Fibroblast of mammary gland (primary cell): ENCODE results near the gene ARID1B.

Source experiments
- DNase-seq: peaks from one replicate; pipeline ENCODE4 v3.0.0-alpha.2; 2010; ENCODE audit warnings: low read depth
- H3K4me3 ChIP-seq: 2 replicates; pipeline ENCODE4 v1.5.1; 2011; ENCODE audit warnings: low read depth, mild to moderate bottlenecking, low read length, moderate library complexity; ENCODE audit not compliant: control insufficient read depth
- TF ChIP-seq, protein P1 (sequence below): conservative IDR thresholded peaks from 2 replicates; pipeline ENCODE4 v1.5.1; 2011; ENCODE audit warnings: low read depth, low read length, inconsistent platforms; ENCODE audit not compliant: control insufficient read depth, insufficient read depth

The ARID1B gene

DNA sequence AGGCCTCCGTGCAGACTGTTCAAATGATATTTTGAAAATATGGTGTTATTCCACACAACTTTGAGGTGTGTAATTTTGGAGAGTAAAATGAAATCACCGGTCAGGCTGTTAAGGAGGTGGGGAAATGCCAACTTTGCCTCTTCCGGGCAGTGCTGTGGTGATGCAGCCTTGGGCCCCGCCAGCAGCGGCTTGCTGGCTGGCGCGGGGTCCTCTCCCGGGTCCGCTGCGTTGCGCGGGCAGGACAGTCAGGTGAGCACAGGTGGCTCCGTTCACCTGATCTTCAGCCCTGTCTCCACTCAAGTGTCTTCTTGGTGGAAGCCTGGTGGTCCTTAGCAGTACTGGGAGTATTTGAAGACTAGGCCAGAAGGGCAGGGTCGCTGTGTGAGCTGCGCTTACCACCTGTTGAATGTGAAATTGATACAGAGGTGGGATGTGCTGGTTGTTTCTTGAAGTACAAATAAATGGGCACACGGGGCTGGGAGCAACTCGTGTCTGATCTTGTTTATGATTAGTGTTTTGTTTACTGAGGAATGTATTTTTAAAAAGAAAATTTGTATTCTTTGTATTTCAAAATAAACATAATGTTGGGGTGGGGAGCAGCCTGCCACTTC is 184.2 kb downstream of the ARID1B start:
- no peak for DNase-seq
- TF ChIP-seq, protein P1, sequence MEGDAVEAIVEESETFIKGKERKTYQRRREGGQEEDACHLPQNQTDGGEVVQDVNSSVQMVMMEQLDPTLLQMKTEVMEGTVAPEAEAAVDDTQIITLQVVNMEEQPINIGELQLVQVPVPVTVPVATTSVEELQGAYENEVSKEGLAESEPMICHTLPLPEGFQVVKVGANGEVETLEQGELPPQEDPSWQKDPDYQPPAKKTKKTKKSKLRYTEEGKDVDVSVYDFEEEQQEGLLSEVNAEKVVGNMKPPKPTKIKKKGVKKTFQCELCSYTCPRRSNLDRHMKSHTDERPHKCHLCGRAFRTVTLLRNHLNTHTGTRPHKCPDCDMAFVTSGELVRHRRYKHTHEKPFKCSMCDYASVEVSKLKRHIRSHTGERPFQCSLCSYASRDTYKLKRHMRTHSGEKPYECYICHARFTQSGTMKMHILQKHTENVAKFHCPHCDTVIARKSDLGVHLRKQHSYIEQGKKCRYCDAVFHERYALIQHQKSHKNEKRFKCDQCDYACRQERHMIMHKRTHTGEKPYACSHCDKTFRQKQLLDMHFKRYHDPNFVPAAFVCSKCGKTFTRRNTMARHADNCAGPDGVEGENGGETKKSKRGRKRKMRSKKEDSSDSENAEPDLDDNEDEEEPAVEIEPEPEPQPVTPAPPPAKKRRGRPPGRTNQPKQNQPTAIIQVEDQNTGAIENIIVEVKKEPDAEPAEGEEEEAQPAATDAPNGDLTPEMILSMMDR, result no peak

DNA sequence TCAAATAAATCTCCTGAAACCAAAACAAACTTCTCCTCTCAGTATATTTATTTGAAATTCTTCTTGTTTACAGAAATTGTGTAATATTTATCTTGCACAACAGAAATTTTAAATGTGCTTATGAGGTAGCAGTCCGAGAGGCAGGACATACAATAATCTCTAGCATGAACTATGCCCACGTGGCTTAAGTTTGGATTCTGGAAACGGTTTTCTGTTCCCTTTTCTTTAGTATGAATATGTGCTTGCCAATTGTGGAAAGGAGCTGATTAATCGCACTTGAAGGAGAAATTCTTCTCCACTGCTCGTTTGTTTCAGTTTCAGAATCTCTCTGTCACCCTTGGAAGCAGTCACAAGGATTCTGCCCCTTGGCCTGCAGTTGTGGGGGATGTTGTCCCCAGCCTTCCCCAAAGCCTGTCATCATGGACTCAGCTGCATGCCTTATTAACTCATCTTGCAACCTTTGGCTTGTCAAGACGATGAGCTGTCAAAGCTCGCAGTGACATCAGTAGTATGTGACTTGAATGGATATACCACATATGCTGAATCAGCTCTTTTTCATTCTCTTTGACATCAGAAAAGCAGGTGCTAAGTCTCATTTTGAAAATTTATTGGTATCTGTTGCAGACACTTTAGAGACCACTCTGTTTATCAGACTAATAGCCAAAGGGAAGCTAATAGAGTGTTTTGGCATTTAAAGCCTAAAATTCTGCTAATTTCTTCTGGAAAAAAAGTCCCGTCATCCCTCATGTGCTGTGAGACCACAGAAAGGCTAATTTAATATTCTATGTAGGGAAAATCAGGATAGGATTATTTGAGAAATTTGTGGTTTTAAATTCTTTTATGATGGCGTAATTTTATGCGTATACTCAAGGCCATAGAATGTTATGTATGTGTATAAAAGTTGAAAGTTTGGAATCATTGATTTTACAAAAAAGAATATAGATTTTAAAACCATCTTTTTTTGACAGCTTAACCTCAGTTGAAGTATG is 186.8 kb downstream of the ARID1B start:
- DNase-seq, result peak; percentile 76
- peak overlapping the region; percentile 47 for H3K4me3 ChIP-seq
- TF ChIP-seq, protein P1, result no peak

More for the DNA sequence above, 184.2 kb downstream of the ARID1B start:
- H3K4me3 ChIP-seq, result no peak overlapping the region

DNA sequence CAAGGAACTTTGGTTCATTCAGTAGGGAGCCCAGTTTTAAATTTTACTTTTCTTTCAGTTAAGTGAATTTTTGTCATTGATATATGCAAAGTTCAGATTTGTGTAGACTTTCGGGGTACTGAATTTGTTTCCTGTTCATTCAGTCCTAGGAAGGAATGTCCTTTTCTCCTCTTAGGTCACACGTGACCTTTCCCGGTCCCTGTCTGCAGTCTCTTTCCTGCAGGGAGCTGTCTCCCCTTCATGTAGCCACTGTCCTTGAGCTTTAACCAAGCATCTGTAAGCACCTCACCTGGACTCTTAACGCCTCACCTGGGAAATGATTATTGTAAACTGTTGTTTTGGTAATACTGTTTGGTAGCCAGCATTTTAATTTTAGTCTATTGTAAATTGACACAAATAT is 190.7 kb downstream of the ARID1B start:
- H3K4me3 ChIP-seq, result no peak overlapping the region
- TF ChIP-seq, protein P1, result no peak
- no peak for DNase-seq

DNA sequence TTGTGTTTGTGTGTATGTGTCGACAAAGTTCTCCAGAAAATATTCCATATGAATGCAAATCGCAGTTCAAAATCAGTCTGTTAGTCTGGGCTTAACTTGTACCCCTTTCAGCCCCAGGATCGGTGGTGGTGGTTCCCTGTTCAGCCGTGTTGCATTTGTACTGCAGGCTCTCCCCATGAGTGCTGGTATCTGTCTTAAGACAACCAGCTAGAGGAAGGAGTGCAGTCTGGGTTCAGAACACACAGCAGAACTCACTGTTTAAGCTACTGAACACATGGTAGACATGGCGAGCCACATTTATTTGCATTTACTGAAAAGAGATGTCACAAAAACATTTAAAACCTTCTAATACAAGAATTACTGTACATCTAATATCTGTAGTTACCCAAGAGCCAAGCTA is 192.1 kb downstream of the ARID1B start:
- H3K4me3 ChIP-seq, result no peak overlapping the region
- DNase-seq, result no peak
- TF ChIP-seq, protein P1, result no peak

DNA sequence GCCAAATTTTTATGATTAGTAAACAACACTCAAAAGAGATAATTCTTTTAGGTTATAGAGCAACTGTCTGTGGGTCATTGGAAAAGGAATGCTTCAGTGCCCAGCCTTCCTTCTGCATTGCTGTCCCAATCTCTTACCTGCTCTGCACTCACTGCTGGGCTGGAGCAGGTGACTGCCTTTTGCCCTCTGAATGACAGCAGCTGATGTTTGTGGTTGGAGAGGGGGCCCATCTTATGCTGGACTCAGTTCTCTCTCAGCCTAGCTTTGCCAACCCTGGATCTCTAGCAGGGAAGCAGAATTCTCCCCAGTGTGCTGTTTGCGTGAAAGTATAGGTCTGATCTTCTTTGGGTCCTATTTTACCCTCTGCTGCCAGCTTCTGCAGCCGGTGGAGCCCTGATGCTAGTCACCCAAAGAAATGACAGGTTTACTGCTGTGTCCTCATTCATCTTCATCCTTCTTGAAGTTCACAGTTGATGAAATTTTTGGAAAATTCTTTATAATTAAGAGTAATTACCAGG is 193.5 kb downstream of the ARID1B start:
- no peak overlapping the region for H3K4me3 ChIP-seq
- no peak for DNase-seq
- TF ChIP-seq, protein P1, result no peak

DNA sequence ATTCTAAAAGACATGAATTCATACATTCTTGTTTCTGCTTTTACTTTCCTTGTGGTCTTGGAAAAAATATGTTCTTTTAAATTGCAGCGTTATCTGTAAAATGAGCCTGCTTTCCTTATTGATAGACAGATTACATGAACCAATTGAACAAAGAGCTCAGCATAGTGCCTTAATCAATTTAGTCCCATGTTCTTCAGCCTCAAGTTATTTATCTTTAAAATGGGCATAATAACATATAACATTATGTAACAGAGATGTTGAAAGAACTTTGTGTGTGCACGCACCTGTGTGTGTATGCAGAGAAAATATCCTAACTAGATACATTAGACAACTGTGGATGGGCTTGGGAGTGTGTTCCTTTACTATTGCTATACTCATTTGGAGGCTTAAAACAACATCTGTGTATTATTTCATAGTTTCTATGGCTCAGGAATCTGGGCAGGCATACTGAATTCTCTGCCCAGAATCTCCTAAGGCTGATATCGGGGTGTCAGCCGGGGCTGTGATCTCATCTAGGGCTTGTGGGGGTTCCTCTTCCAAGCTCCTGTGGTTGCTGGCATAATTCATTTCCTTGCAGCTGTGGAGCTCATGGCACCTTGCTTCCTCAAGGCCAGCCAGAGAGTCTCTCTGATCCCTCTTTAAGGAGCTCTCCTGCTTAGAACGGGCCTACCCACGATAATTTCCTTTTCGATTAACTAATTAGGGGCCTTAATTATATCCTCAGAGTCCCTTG is 194.1 kb downstream of the ARID1B start:
- DNase-seq, result no peak
- no peak overlapping the region for H3K4me3 ChIP-seq
- TF ChIP-seq, protein P1, result no peak
